H1 (cell line): ENCODE measurements around the gene CASP9. TPM values are rescaled to one million over a fixed set of nuclear protein-coding genes. Genes with fewer than 3 reads are reported as not detected.
"Not testable (repeated sequence)": the region's sequence is repeated elsewhere in the genome, so short reads cannot be mapped to it uniquely, and the experiment has no call there.

Experiments used
- CTCF ChIA-PET: fragments of 300-600 bp; sonication (Branson Sonifier 250); formaldehyde crosslinking; loops from one replicate; lab custom pipeline; 2021; ENCODE audit not compliant: partially characterized antibody; lab: Charles Lee
- POLR2A ChIA-PET: fragments of 300-600 bp; sonication (Branson Sonifier 250); formaldehyde crosslinking; loops from one replicate; lab custom pipeline; 2021; ENCODE audit warnings: inconsistent platforms; ENCODE audit not compliant: partially characterized antibody; lab: Charles Lee
- DNase-seq, 2 experiments: peaks; one replicate each; pipeline versions ENCODE4 v3.0.0 to v3.0.0-alpha.2; 2010 to 2022; ENCODE audit warnings: low spot score in 2 of 2, low read depth in 1 of 2, mixed read lengths in 1 of 2
- FAIRE-seq: peaks from 2 replicates; lab custom pipeline; 2011; peaks lifted over from hg19 to GRCh38; lab: Jason Lieb, UNC
- H2AFZ ChIP-seq: 2 replicates; pipeline ENCODE4 v1.8.1; 2012; ENCODE audit warnings: low read length, inconsistent platforms
- H2AK5ac ChIP-seq: 2 replicates; pipeline ENCODE4 v1.6.1; 2013; ENCODE audit warnings: low read depth, low read length
- H2BK120ac ChIP-seq: replicated peaks from 2 replicates; pipeline ENCODE3; 2013; ENCODE audit warnings: low read depth, low read length, inconsistent platforms
- H2BK12ac ChIP-seq: 2 replicates; pipeline ENCODE4 v1.6.1; 2013; ENCODE audit warnings: low read depth, low read length
- H2BK15ac ChIP-seq: 2 replicates; pipeline ENCODE4 v1.6.1; 2013; ENCODE audit warnings: low read length
- H2BK20ac ChIP-seq: 2 replicates; pipeline ENCODE4 v1.6.1; 2013; ENCODE audit warnings: low read length
- H2BK5ac ChIP-seq: 2 replicates; pipeline ENCODE4 v1.6.1; 2013; ENCODE audit warnings: low read depth, low read length
- H3K14ac ChIP-seq: 2 replicates; pipeline ENCODE4 v1.6.1; 2013; ENCODE audit warnings: inconsistent platforms; ENCODE audit not compliant: insufficient read length
- H3K18ac ChIP-seq: 2 replicates; pipeline ENCODE4 v1.6.1; 2013; ENCODE audit warnings: low read length; ENCODE audit errors: extremely low read depth
- H3K23ac ChIP-seq: 2 replicates; pipeline ENCODE4 v1.6.1; 2013; ENCODE audit warnings: inconsistent platforms; ENCODE audit not compliant: insufficient read length
- H3K23me2 ChIP-seq: 2 replicates; pipeline ENCODE4 v1.6.1; 2013; ENCODE audit warnings: low read depth, low read length
- H3K27ac ChIP-seq: 2 replicates; pipeline ENCODE4 v1.6.1; 2011; ENCODE audit warnings: low read depth, low read length, inconsistent platforms
- H3K27me3 ChIP-seq, 4 experiments: replicated peaks in 1 of 4; 1 replicate in 1 of 4; 2 replicates in 3 of 4; pipeline versions ENCODE4 v1.6.1 to v1.8.1; 2011 to 2013; ENCODE audit warnings: low read length in 3 of 4, mild to moderate bottlenecking in 3 of 4, inconsistent platforms in 2 of 4, mixed read lengths in 2 of 4, moderate library complexity in 1 of 4; ENCODE audit not compliant: control insufficient read depth in 3 of 4, insufficient read depth in 3 of 4; ENCODE audit errors: extremely low read depth in 1 of 4
- H3K36me3 ChIP-seq, 4 experiments: 2 replicates each; pipeline versions ENCODE4 v1.6.1 to v1.8.1; 2011 to 2013; ENCODE audit warnings: mild to moderate bottlenecking in 4 of 4, low read length in 3 of 4, moderate library complexity in 2 of 4, control low read depth in 1 of 4, inconsistent platforms in 1 of 4; ENCODE audit not compliant: insufficient read depth in 4 of 4, control insufficient read depth in 2 of 4
- H3K4ac ChIP-seq: replicated peaks from 2 replicates; pipeline ENCODE3; 2013; ENCODE audit warnings: low read length, low read depth, mixed read lengths, inconsistent platforms; ENCODE audit not compliant: insufficient read length
- H3K4me1 ChIP-seq, 4 experiments: replicated peaks in 1 of 4; 1 replicate in 1 of 4; 2 replicates in 3 of 4; pipeline versions ENCODE4 v1.6.1 to v1.8.1; 2011 to 2013; ENCODE audit warnings: low read length in 3 of 4, inconsistent platforms in 2 of 4, mixed read lengths in 1 of 4; ENCODE audit not compliant: insufficient read depth in 4 of 4, control insufficient read depth in 3 of 4
- H3K4me2 ChIP-seq, 2 experiments: 2 replicates each; pipeline versions ENCODE4 v1.6.1 to v1.8.1; 2011 to 2013; ENCODE audit warnings: low read depth in 2 of 2, low read length in 2 of 2, control low read depth in 1 of 2, inconsistent platforms in 1 of 2, mild to moderate bottlenecking in 1 of 2; ENCODE audit not compliant: insufficient read depth in 1 of 2
- H3K4me3 ChIP-seq, 4 experiments: fragments of 200-600, 300-600 bp in 1 of 4; sonication (generic), shearing (Covaris generic), sonication (Bioruptor Twin) in 1 of 4; 2 replicates each; pipeline versions ENCODE4 v1.5.1 to v1.8.1; 2011 to 2016; ENCODE audit warnings: low read length in 4 of 4, low read depth in 3 of 4, control low read depth in 2 of 4, inconsistent platforms in 2 of 4, mild to moderate bottlenecking in 2 of 4, mixed read lengths in 1 of 4, moderate library complexity in 1 of 4; ENCODE audit not compliant: insufficient read depth in 2 of 4; ENCODE audit errors: extremely low read depth in 1 of 4
- H3K56ac ChIP-seq: replicated peaks from 2 replicates; pipeline ENCODE3; 2013; ENCODE audit warnings: low read depth, mild to moderate bottlenecking, mixed read lengths, low read length, inconsistent platforms; ENCODE audit not compliant: insufficient read length
- H3K79me1 ChIP-seq: 2 replicates; pipeline ENCODE4 v1.6.1; 2013; ENCODE audit warnings: low read depth, low read length, control low read depth
- H3K79me2 ChIP-seq, 2 experiments: 2 replicates each; pipeline versions ENCODE4 v1.6.1 to v1.8.1; 2012 to 2013; ENCODE audit warnings: low read length in 2 of 2, mild to moderate bottlenecking in 2 of 2, inconsistent platforms in 1 of 2; ENCODE audit not compliant: insufficient read depth in 2 of 2, control insufficient read depth in 1 of 2
- H3K9ac ChIP-seq, 4 experiments: replicated peaks in 1 of 4; 1 replicate in 1 of 4; 2 replicates in 3 of 4; pipeline versions ENCODE4 v1.6.1 to v1.8.1; 2011 to 2013; ENCODE audit warnings: low read depth in 3 of 4, low read length in 3 of 4, control low read depth in 2 of 4, mild to moderate bottlenecking in 2 of 4, moderate library complexity in 2 of 4, inconsistent platforms in 1 of 4; ENCODE audit errors: extremely low read depth in 1 of 4
- H3K9me3 ChIP-seq, 2 experiments: 2 replicates each; pipeline versions ENCODE4 v1.6.1 to v1.8.1; 2012 to 2013; ENCODE audit warnings: mild to moderate bottlenecking in 2 of 2, moderate library complexity in 2 of 2, control low read depth in 1 of 2, inconsistent platforms in 1 of 2, low read depth in 1 of 2, low read length in 1 of 2, mixed read lengths in 1 of 2; ENCODE audit not compliant: insufficient read depth in 2 of 2
- H4K20me1 ChIP-seq, 2 experiments: replicated peaks in 1 of 2; 2 replicates each; pipeline versions ENCODE3 to v1.8.1; 2011 to 2013; ENCODE audit warnings: inconsistent platforms in 2 of 2, low read length in 2 of 2, mild to moderate bottlenecking in 1 of 2; ENCODE audit not compliant: insufficient read depth in 2 of 2, control insufficient read depth in 1 of 2
- H4K5ac ChIP-seq: 2 replicates; pipeline ENCODE4 v1.6.1; 2013; ENCODE audit warnings: low read length, low read depth, mixed read lengths, inconsistent platforms; ENCODE audit not compliant: insufficient read length
- H4K8ac ChIP-seq: 2 replicates; pipeline ENCODE4 v1.8.0; 2013; ENCODE audit warnings: mild to moderate bottlenecking, moderate library complexity, low read length, inconsistent platforms; ENCODE audit not compliant: insufficient read depth; ENCODE audit errors: extremely low read depth
- H4K91ac ChIP-seq: replicated peaks from 2 replicates; pipeline ENCODE3; 2013; ENCODE audit warnings: low read length, mixed read lengths, inconsistent platforms; ENCODE audit not compliant: insufficient read length
- RAD21 ChIP-seq, 2 experiments: IDR thresholded peaks in 1 of 2; conservative IDR thresholded peaks in 1 of 2; 2 replicates each; pipeline ENCODE4 v1.6.1; 2011; ENCODE audit warnings: low read depth in 2 of 2, low read length in 2 of 2, improper control_type of control experiment in 1 of 2, inconsistent platforms in 1 of 2, mild to moderate bottlenecking in 1 of 2, moderate library complexity in 1 of 2
- SRF ChIP-seq: IDR thresholded peaks from 2 replicates; pipeline ENCODE4 v1.6.1; 2011; ENCODE audit warnings: mild to moderate bottlenecking, low read depth, low read length, moderate library complexity
- WGBS, 2 experiments: shearing (Covaris generic) in 1 of 2; methylation state at CpG; one replicate each; pipeline versions ENCODE4 v1.1.6 to v1.1.7; 2013 to 2015; ENCODE audit warnings: low lambda C conversion rate in 2 of 2, mixed read lengths in 2 of 2, inconsistent platforms in 1 of 2, low coverage in 1 of 2, missing lambda C conversion rate in 1 of 2; ENCODE audit not compliant: insufficient replicate concordance in 2 of 2, insufficient coverage in 1 of 2, insufficient read length in 1 of 2; ENCODE audit errors: extremely low coverage in 1 of 2, missing lambda C conversion rate in 1 of 2; 5-methylcytosine and 5-hydroxymethylcytosine counted together
- polyA plus RNA-seq, 7 experiments: library from polyadenylated mRNA; depleted of rRNA in 3 of 7; stranded (reverse) in 5 of 7; unstranded in 2 of 7; fragments of >200 nt in 5 of 7; fragments of 200-250 nt in 2 of 7; gene quantifications; 1 replicate in 5 of 7; 2 replicates in 1 of 7; 4 replicates in 1 of 7; pipeline versions ENCODE4 v1.2.1 to v1.2.3, GENCODE V29; 2011 to 2013; ENCODE audit warnings: missing spikeins in 2 of 7, mixed read lengths in 2 of 7
- total RNA-seq: library from RNA; stranded (reverse); fragmentation: NEBNext Ultra II Directional; extraction: Animal tissue kit (Norgen Biotek cat#: 25700); gene quantifications from 2 replicates; pipeline ENCODE4 v1.2.1, GENCODE V29; 2021

CASP9 gene
- total and polyA plus RNA-seq, 2 of the 8 experiments (the other 6 are each of a cell fraction or from before 2014, with no cell fraction given): 14.8 to 36.3 TPM

DNA sequence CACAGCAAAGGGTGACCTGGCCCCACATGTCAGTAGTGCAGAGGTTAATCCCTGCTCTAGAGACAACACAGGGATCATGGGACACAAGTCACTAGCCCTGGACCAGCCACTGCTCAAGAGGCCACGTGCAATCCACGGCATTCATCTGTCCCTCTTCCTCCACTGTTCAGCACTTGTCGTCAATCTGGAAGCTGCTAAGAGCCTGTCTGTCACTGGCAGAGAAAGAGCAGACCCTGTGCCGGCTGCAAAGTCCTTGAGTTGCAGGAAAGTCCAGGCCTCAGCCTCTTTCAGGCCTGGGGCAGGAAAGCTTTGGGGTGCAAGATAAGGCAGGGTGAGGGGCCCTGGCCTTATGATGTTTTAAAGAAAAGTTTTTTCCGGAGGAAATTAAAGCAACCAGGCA is 31.4 kb downstream of the CASP9 start (continued):
- no peak for TF ChIP-seq RAD21 (IDR thresholded peaks at IDR 0.05 in 1 of 2, conservative IDR thresholded peaks at IDR 0.05 in 1 of 2; ENCODE audit: low read depth in 2 of 2, low read length in 2 of 2)
- TF ChIP-seq SRF: no peak

GRCh38 chr1:15491010-15491409 is 33.0 kb downstream of the CASP9 start:
- not testable (repeated sequence) for H4K8ac ChIP-seq, H3K36me3 ChIP-seq, H3K4ac ChIP-seq, H2AFZ ChIP-seq, H2BK5ac ChIP-seq, H3K27ac ChIP-seq, H2BK12ac ChIP-seq, H4K91ac ChIP-seq, DNase-seq, H2BK20ac ChIP-seq, H3K4me1 ChIP-seq, H3K14ac ChIP-seq, H4K5ac ChIP-seq, H3K9ac ChIP-seq, H4K20me1 ChIP-seq, H3K18ac ChIP-seq, H2BK120ac ChIP-seq, H2BK15ac ChIP-seq, H2AK5ac ChIP-seq, H3K56ac ChIP-seq, H3K9me3 ChIP-seq, H3K79me2 ChIP-seq, H3K23ac ChIP-seq, H3K4me2 ChIP-seq, FAIRE-seq, H3K23me2 ChIP-seq, H3K27me3 ChIP-seq, H3K79me1 ChIP-seq, H3K4me3 ChIP-seq
- ChIA-PET POLR2A (interaction anchor here (1.3 kb wide), 1 partner anchor 10 kb away, joined by 3 read pairs; no protein-coding TSS in a partner anchor), CTCF (interaction anchor here (0.6 kb wide), 1 partner anchor 48 kb away, joined by 3 read pairs; no protein-coding TSS in a partner anchor)
- 92% methylated on average over 4 of the region's 4 CpGs; no CpG with 5 or more reads in 1 of the 2 experiments for WGBS, 2 experiments
